SW 1271 (cell line): Measurements from ENCODE around the gene CLDN3.
"Not testable (repeated sequence)": the region's sequence is repeated elsewhere in the genome, so short reads cannot be mapped to it uniquely, and the experiment has no call there.

Experiments
- DNase-seq, 2 experiments: peaks; one replicate each; lab custom pipeline; 2025; lab: John Stamatoyannopoulos, UW

The CLDN3 gene

GRCh38 chr7:73770002-73770859 lies at the start of gene CLDN3:
TSS of gene CLDN3 (minus strand) at chr7:73770270. CDS start at chr7:73770049, 221 bp downstream.
- no peak for DNase-seq

GRCh38 chr7:73817121-73817520 lies 47.1 kb upstream of the CLDN3 start:
- DNase-seq = no peak

- no peak for DNase-seq
Observed at GRCh38 chr7:73815436-73815835, 45.4 kb upstream of the CLDN3 start.

GRCh38 chr7:73812996-73813395 lies 42.9 kb upstream of the CLDN3 start:
- no peak for DNase-seq

- peak in 1 of 2 experiments; percentile 24 for DNase-seq
Observed at GRCh38 chr7:73811760-73812168, 41.7 kb upstream of the CLDN3 start.

GRCh38 chr7:73810998-73811360 lies 40.9 kb upstream of the CLDN3 start:
- DNase-seq = no peak

GRCh38 chr7:73809467-73809951 lies 39.4 kb upstream of the CLDN3 start:
- no peak for DNase-seq

- DNase-seq = no peak
Observed at GRCh38 chr7:73802459-73802858, 32.4 kb upstream of the CLDN3 start.

- no peak for DNase-seq
Observed at GRCh38 chr7:73801577-73801976, 31.5 kb upstream of the CLDN3 start.

- DNase-seq = no peak
Observed at GRCh38 chr7:73799282-73800141, 29.4 kb upstream of the CLDN3 start.

- DNase-seq = not testable (repeated sequence)
Observed at GRCh38 chr7:73797176-73797575, 27.1 kb upstream of the CLDN3 start.

GRCh38 chr7:73796656-73797055 lies 26.6 kb upstream of the CLDN3 start:
- not testable (repeated sequence) for DNase-seq

GRCh38 chr7:73795188-73795587 lies 25.1 kb upstream of the CLDN3 start:
- DNase-seq = not testable (repeated sequence)

GRCh38 chr7:73791170-73791690 lies 21.2 kb upstream of the CLDN3 start:
- not testable (repeated sequence) for DNase-seq

- no peak for DNase-seq
Observed at GRCh38 chr7:73789051-73789450, 19.0 kb upstream of the CLDN3 start.

GRCh38 chr7:73787786-73788048 lies 17.6 kb upstream of the CLDN3 start:
- not testable (repeated sequence) for DNase-seq

GRCh38 chr7:73786588-73786987 lies 16.5 kb upstream of the CLDN3 start:
- no peak for DNase-seq

GRCh38 chr7:73779517-73779916 lies 9.4 kb upstream of the CLDN3 start:
- DNase-seq = no peak

GRCh38 chr7:73778801-73779389 lies 8.8 kb upstream of the CLDN3 start:
- no peak for DNase-seq

GRCh38 chr7:73774923-73775322 lies 4.9 kb upstream of the CLDN3 start:
- DNase-seq = no peak

GRCh38 chr7:73773700-73774517 lies 3.8 kb upstream of the CLDN3 start:
- DNase-seq = no peak
